Skeletal muscle tissue (tissue), 4 donors: ENCODE results near the gene FSD1. TPM values are rescaled to one million over a fixed set of nuclear protein-coding genes. Genes with fewer than 3 reads are reported as not detected.
"Not testable (repeated sequence)": the region's sequence is repeated elsewhere in the genome, so short reads cannot be mapped to it uniquely, and the experiment has no call there.

Source experiments
- H3K27ac ChIP-seq: one replicate; pipeline ENCODE4 v1.7.0; 2013; ENCODE audit warnings: mild to moderate bottlenecking, low read depth, low read length, inconsistent platforms
- H3K27me3 ChIP-seq, 3 donors: one replicate each; pipeline ENCODE4 v1.7.0; 2013; ENCODE audit warnings: low read length in 3 of 3; ENCODE audit not compliant: control insufficient read depth in 3 of 3, insufficient read depth in 3 of 3
- H3K36me3 ChIP-seq, 3 donors: one replicate each; pipeline ENCODE4 v1.7.0; 2013; ENCODE audit warnings: low read length in 3 of 3; ENCODE audit not compliant: control insufficient read depth in 3 of 3, insufficient read depth in 3 of 3
- H3K4me1 ChIP-seq, 3 donors: one replicate each; pipeline ENCODE4 v1.7.0; 2013; ENCODE audit warnings: low read length in 3 of 3, mild to moderate bottlenecking in 3 of 3; ENCODE audit not compliant: control insufficient read depth in 3 of 3, insufficient read depth in 3 of 3
- H3K4me3 ChIP-seq, 3 donors: one replicate each; pipeline ENCODE4 v1.7.0; 2013; ENCODE audit warnings: low read length in 3 of 3
- H3K9ac ChIP-seq, 3 donors: one replicate each; pipeline ENCODE4 v1.7.0; 2013; ENCODE audit warnings: low read length in 3 of 3, mild to moderate bottlenecking in 3 of 3, moderate library complexity in 2 of 3, low read depth in 1 of 3
- H3K9me3 ChIP-seq, 3 donors: one replicate each; pipeline ENCODE4 v1.7.0; 2013; ENCODE audit warnings: low read length in 3 of 3; ENCODE audit not compliant: control insufficient read depth in 3 of 3
- total RNA-seq: library from RNA; depleted of rRNA; stranded (reverse); fragments of >200 nt; gene quantifications from one replicate; pipeline ENCODE4 v1.2.3, GENCODE V29; 2014
- donor health status: Osteomylitis.

FSD1 gene
- total RNA-seq, 1 donor from 2014 or later = not detected

DNA sequence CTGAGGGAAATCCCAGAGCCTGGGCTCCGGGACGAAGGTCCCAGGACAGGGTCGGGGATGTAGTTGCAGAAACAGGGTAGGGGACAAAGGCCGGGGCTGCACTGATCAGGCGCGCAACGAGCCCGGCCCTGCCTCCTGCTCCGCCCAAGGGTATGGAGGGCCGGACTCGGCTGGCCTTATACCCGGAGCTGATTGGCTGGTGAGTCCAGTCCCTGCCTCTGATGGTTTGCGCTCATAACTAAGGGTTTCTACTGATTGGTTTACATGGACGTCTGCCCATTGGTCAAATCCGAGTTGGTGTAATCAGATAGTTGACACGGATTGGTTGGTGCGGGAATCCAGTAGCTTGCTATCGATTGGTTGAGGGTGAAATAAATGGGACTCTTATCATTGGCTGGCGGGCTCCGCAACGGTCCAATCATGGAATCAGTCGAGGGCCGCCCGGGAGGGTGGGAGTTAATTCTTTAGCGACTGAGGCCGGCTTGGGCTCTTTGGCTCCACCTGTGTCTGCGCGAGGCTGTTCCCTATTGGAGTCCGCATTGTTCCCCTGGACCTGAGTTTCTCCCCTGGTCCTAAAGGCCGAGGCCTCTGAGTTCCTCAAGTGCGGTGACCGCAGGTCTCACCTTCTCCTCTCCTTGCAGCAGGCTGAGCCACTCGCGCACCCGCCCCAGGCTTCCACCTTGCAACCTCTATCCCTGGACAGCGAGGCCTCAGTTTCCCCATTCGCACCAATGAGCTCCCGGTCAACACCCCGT lies 38.4 kb downstream of the FSD1 start:
- Histone ChIP-seq H3K9ac (peak overlapping the region; percentile 80 to 95 (median 88)), H3K36me3 (peaks cover 0 to 4% (median 4%) of the 10 kb centered on the region in 3 donors), H3K27ac (peak overlapping the region; percentile 90), H3K4me1 (peaks cover 20 to 30% (median 24%) of the 10 kb centered on the region in 3 donors), H3K9me3 (no peaks in the 10 kb centered on the region), H3K4me3 (peak overlapping the region; percentile 89 to 97 (median 94)), H3K27me3 (no peaks in the 10 kb centered on the region)

DNA sequence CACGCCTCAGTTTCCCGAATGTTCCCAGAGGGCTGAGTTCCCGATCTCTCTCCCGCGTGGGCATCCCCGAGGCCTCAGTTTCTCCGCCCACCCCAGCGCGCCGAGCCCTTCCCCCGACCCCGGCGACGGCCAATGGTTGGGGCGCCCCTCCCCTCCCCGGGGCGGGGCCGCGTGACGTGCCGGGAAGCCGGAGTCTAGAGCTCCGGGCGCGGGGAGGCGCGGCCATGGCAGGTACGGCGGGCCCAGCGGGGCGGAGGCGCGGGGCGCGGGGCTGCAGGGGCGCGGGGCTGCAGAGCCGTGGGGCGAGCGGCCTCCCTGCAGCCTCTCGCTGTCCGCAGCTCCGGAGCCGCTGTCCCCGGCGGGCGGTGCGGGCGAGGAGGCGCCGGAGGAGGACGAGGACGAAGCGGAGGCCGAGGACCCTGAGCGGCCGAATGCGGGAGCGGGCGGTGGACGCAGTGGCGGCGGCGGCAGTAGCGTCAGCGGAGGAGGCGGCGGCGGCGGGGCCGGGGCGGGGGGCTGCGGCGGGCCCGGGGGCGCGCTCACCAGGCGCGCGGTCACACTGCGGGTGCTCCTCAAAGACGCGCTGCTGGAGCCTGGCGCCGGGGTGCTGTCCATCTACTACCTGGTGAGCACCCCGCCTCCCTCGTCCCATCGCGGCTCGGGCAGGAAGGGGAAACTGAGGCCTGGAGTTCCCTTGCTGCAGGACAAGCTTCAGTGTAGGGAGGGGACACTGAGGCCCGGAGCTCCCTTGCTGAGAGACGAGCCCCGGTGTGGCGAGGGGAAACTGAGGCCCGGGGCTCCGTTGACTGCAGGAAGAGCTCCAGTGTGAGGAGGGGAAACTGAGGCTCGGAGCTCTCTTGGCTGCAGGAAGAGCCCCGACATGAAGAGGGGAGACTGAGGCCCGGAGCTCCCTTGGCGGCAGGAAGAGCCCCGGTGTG lies 39.2 kb downstream of the FSD1 start, which contains the start of gene MPND:
TSS of gene MPND (plus strand) at position 193 of the 938 bp plus-strand sequence. CDS start at position 225, 32 bp downstream.
- Histone ChIP-seq H3K36me3 (peaks cover 0 to 4% (median 4%) of the 10 kb centered on the region in 3 donors), H3K4me3 (peak within 1 kb of the TSS; percentile 89 to 97 (median 94)), H3K27ac (peak within 1 kb of the TSS; percentile 90), H3K9me3 (no peaks in the 10 kb centered on the region), H3K4me1 (peaks cover 18 to 23% (median 20%) of the 10 kb centered on the region in 3 donors), H3K27me3 (no peaks in the 10 kb centered on the region), H3K9ac (peak within 1 kb of the TSS; percentile 80 to 95 (median 88))

DNA sequence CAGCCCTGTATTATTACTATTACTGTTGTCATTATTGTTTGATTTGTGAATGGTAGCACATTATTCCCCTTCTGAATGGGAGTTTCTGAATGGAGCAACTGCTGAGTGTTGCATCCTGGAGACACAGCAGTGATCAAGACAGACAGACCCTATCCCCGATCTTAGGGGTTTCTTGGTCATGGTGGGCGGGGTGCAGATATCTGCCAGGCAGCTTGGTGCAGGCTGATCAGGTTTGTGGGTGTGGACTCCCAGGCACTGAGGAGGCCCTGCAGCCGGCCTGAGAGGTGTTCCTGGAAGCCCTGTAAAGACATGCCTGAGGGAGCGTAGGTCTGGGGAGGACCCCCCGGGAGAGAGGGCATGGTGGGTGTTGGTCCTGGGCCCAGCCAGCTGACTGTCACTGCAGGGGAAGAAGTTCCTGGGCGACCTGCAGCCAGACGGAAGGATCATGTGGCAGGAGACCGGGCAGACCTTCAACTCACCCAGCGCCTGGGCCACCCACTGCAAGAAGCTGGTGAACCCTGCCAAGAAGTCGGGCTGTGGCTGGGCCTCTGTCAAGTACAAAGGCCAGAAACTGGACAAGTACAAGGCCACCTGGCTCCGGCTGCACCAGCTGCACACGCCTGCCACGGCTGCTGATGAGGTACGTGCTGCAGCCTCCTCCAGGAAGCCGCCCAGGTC lies 41.1 kb downstream of the FSD1 start:
- H3K9ac ChIP-seq = no peak overlapping the region
- no peaks in the 10 kb centered on the region for H3K27me3 ChIP-seq
- no peaks in the 10 kb centered on the region for H3K9me3 ChIP-seq
- no peak overlapping the region for H3K27ac ChIP-seq
- peaks cover 18 to 22% (median 20%) of the 10 kb centered on the region in 3 donors for H3K4me1 ChIP-seq
- no peak overlapping the region for H3K4me3 ChIP-seq
- H3K36me3 ChIP-seq = peaks cover 0 to 4% (median 4%) of the 10 kb centered on the region in 3 donors

DNA sequence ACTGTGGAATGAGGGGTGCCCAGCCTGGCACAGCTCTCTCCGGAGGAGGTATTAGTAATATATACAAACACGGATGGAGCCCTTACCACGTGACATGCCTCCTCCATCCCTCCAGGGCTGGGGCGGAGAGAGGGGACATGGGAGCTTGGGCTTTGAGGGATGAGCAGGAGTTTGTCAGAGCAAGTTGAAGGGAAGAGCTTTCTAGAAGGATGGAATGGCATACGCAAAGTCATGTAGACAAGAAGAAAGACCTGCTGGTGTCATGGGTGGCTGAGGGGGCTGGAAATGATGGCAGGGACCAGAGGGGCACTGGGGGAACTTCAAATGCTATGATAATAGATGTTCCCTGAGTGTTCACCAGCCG lies 41.6 kb downstream of the FSD1 start:
- no peaks in the 10 kb centered on the region for H3K27me3 ChIP-seq
- peaks cover 18 to 22% (median 20%) of the 10 kb centered on the region in 3 donors for H3K4me1 ChIP-seq
- peaks cover 0 to 4% (median 4%) of the 10 kb centered on the region in 3 donors for H3K36me3 ChIP-seq
- no peaks in the 10 kb centered on the region for H3K9me3 ChIP-seq
- H3K27ac ChIP-seq = no peak overlapping the region
- no peak overlapping the region for H3K9ac ChIP-seq
- H3K4me3 ChIP-seq = no peak overlapping the region

DNA sequence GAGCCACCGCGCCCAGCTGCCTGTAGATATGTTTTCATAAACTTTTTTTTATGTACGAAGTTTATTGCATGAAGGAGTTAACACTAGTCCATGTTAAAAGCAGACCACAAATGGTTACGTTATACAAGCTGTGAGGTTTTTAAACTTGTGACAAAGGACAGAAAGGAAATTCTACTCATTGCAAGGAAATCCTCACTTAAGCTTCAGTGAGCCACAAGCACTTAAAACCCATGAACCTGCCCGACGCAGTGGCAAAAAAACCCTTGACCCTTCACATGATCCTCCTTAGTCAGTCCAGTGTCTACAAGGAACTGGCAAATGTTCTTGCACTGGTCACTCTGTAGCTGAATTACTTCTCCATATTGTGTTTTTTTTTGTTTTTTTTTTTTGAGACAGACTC lies 43.1 kb downstream of the FSD1 start:
- no peaks in the 10 kb centered on the region for H3K27me3 ChIP-seq
- H3K36me3 ChIP-seq = peaks cover 0 to 4% (median 4%) of the 10 kb centered on the region in 3 donors
- no peak overlapping the region for H3K4me3 ChIP-seq
- no peak overlapping the region for H3K9ac ChIP-seq
- H3K27ac ChIP-seq = no peak overlapping the region
- no peaks in the 10 kb centered on the region for H3K9me3 ChIP-seq
- H3K4me1 ChIP-seq = peaks cover 14 to 18% (median 17%) of the 10 kb centered on the region in 3 donors

DNA sequence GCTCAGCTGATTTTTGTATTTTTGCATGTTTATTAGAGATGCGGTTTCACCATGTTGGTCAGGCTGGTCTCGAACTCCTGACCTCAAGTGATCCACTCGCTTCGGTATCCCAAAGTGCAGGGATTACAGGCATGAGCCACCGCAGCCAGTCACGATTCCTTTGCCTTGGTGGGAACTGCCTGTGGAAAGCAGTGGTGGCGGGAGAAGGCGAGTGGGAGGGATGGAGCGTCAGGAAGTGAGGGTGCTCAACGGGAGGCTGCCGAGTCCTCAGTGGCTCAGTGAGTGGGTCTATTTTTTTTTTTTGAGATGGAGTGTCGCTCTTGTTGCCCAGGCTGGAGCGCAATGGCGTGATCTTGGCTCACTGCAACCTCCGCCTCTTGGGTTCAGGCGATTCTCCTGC lies 44.8 kb downstream of the FSD1 start:
- H3K36me3 ChIP-seq, H3K27ac ChIP-seq, H3K27me3 ChIP-seq, H3K9ac ChIP-seq, H3K4me3 ChIP-seq, H3K9me3 ChIP-seq: not testable (repeated sequence)
- H3K4me1 ChIP-seq = peaks cover 7 to 10% (median 8%) of the 10 kb centered on the region in 3 donors

DNA sequence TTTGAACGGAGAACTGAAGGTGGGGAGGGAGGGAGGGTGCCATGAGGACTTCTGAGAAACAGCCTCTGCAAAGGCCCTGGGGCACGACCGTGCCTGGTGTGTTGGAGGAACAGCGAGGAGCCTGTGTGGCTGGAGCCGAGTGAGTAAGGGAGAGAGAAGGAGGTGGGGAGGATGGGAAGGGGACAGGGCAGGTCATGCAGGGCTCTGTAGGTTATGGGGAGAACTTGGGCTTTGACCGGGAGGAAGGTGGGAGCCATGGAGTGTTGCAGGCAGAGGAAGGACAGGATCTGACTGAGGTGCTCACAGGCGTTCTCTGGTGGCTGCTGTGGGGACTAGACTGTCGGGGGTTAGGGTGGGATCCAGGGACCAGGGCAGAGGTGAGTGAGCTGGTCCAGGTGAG lies 45.7 kb downstream of the FSD1 start:
- Histone ChIP-seq H3K9ac (no peak overlapping the region), H3K27ac (no peak overlapping the region), H3K4me1 (peaks cover 4 to 8% (median 6%) of the 10 kb centered on the region in 3 donors), H3K36me3 (peaks cover 0 to 4% (median 4%) of the 10 kb centered on the region in 3 donors), H3K27me3 (no peaks in the 10 kb centered on the region), H3K4me3 (no peak overlapping the region), H3K9me3 (no peaks in the 10 kb centered on the region)

DNA sequence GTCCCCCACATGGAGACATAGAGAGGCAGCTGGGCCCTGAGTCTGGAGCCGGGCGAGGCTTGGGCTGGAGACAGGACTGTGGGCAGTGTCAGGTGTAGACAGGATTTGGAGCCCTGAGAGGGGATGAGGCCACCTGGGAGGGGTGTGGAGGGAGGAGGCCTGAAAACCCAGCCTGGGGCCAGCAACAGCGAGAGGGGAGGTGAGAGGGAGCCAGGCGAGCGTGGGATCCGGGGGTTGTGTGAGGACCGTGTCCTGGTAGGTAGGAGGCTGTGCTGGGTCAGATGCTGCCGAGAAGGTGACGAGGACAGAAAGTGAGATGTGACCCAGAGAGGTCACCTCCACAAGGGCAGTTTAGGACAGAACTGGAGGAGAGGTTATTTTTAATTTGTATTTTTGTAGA lies 46.3 kb downstream of the FSD1 start:
- no peak overlapping the region for H3K27ac ChIP-seq
- peaks cover 0 to 4% (median 4%) of the 10 kb centered on the region in 3 donors for H3K36me3 ChIP-seq
- no peaks in the 10 kb centered on the region for H3K9me3 ChIP-seq
- peaks cover 0 to 4% (median 1%) of the 10 kb centered on the region in 3 donors for H3K4me1 ChIP-seq
- no peak overlapping the region for H3K4me3 ChIP-seq
- no peak overlapping the region for H3K9ac ChIP-seq
- H3K27me3 ChIP-seq = no peaks in the 10 kb centered on the region

DNA sequence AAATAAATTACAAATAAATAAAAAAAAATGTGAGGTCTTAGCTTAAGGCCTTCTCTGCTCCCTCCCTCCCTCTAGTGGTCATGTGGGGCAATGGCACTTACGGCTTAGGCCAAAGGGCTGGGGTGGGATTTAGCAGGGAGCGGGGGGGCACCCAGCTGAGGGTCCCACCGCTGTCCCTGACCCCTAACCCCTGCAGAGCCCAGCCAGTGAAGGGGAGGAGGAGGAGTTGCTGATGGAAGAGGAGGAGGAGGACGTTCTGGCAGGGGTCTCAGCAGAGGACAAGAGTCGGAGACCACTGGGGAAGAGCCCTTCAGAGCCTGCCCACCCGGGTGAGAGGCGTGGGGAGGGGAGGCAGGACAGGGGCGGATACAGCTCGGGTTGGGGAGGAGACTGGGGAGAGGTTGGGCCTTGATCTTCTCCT lies 48.3 kb downstream of the FSD1 start:
- Histone ChIP-seq H3K27ac (no peak overlapping the region), H3K4me1 (peaks cover 0 to 4% (median 0%) of the 10 kb centered on the region in 3 donors), H3K36me3 (no peaks in the 10 kb centered on the region), H3K9ac (no peak overlapping the region), H3K27me3 (no peaks in the 10 kb centered on the region), H3K9me3 (no peaks in the 10 kb centered on the region), H3K4me3 (no peak overlapping the region)
